OCI-LY7 (cell line): ENCODE results near the gene SNX32.

ENCODE experiments used
- EZH2phosphoT487 ChIP-seq: fragments of 200-600 bp; sonication (generic); IDR thresholded peaks from 2 replicates; pipeline ENCODE4 v1.6.1; 2018; ENCODE audit warnings: low read depth, borderline replicate concordance, mild to moderate bottlenecking, mixed run types, antibody characterized with exemption, low read length, moderate library complexity, mixed read lengths
- TF ChIP-seq, protein P1 (sequence below): fragments of 200-600 bp; sonication (generic); conservative IDR thresholded peaks from 2 replicates; pipeline ENCODE4 v1.5.1; 2014; ENCODE audit warnings: mild to moderate bottlenecking, antibody characterized with exemption, low read length, moderate library complexity, mixed read lengths

DNA sequence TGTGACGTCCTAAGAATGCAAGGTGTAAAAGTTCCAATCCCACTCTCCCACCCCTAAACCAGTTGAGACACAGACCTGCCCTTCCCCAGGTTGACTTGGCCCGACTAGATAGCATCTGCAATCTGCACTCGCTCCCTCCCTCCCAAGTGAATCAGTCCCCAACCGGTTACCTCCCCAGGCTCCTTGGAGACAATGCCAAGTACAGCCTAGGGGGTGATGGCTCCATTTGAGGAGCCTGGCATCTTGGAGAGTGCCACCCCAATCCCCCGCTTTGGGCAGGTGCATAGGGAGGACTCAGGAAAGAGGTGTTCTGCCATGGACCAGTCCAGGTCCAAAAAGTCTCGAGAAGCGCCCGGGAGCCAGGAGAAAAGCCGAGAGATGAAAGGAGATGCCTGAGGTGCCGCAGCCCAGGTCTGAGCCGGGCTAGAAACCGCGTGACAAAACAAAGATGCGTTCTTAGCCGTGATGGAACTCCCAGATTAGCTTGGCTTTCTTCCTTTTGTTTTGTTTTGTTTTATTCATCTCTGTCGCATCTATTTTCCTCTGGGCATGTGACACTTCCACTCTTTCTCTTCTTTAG lies 18.7 kb upstream of the SNX32 start:
- TF ChIP-seq, protein P1, sequence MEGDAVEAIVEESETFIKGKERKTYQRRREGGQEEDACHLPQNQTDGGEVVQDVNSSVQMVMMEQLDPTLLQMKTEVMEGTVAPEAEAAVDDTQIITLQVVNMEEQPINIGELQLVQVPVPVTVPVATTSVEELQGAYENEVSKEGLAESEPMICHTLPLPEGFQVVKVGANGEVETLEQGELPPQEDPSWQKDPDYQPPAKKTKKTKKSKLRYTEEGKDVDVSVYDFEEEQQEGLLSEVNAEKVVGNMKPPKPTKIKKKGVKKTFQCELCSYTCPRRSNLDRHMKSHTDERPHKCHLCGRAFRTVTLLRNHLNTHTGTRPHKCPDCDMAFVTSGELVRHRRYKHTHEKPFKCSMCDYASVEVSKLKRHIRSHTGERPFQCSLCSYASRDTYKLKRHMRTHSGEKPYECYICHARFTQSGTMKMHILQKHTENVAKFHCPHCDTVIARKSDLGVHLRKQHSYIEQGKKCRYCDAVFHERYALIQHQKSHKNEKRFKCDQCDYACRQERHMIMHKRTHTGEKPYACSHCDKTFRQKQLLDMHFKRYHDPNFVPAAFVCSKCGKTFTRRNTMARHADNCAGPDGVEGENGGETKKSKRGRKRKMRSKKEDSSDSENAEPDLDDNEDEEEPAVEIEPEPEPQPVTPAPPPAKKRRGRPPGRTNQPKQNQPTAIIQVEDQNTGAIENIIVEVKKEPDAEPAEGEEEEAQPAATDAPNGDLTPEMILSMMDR: no peak
- TF ChIP-seq EZH2phosphoT487: no peak
